Stimulated activated memory B cell treated with anti-CD40 and anti-IgM and Interleukin-4, amounts not matched to agents 10 μg/mL and 1 μg/mL and 100 μg/mL, for 72 hours (primary cell): ENCODE measurements around the gene CYP2B6.
"Not testable (repeated sequence)": the region's sequence is repeated elsewhere in the genome, so short reads cannot be mapped to it uniquely, and the experiment has no call there.

Experiments
- ATAC-seq: fragments of 150-1000 bp; cut with Tn5 transposase; 2 replicates; pipeline ENCODE4 v1.10.0; 2021
- H3K27ac Mint-ChIP-seq: one replicate; pipeline ENCODE4 v1.8.0; 2022; ENCODE audit warnings: mild to moderate bottlenecking, mixed read lengths
- H3K27me3 Mint-ChIP-seq: one replicate; pipeline ENCODE4 v1.8.0; 2022; ENCODE audit warnings: mixed read lengths
- H3K36me3 Mint-ChIP-seq: one replicate; pipeline ENCODE4 v1.8.0; 2022; ENCODE audit warnings: mixed read lengths
- H3K4me1 Mint-ChIP-seq: one replicate; pipeline ENCODE4 v1.8.0; 2022; ENCODE audit warnings: mixed read lengths
- H3K4me3 Mint-ChIP-seq: one replicate; pipeline ENCODE4 v1.8.0; 2022; ENCODE audit warnings: mild to moderate bottlenecking, moderate library complexity, mixed read lengths
- H3K9me3 Mint-ChIP-seq: one replicate; pipeline ENCODE4 v1.8.0; 2022; ENCODE audit warnings: mixed read lengths

The CYP2B6 gene

DNA sequence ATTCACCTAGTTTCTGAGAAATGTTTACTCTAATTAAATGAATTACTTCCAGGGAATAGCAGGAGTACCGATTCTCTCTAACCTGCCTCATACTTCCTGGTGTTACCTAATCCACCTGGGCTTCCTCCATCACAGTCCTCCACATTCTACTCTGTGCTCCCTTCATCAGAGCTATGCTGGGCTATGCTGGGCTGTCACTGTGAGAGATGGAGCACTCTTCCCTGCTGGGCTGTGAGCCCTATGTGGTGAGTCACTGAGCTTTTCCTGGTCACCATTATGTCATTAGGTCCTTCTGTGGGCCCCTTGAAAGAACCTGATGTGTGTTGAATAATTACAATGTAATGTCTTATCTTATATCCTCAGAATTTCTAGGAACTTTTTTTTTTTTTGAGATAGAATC, 54.0 kb downstream of the CYP2B6 start:
- H3K27ac Mint-ChIP-seq, result not testable (repeated sequence)

GRCh38 chr19:41050426-41050825, 59.3 kb downstream of the CYP2B6 start:
- Mint-ChIP-seq H3K4me1 (no peaks in the 10 kb centered on the region), H3K27ac (no peak overlapping the region), H3K27me3 (peaks cover 58% of the 10 kb centered on the region), H3K4me3 (no peak overlapping the region), H3K36me3 (no peaks in the 10 kb centered on the region), H3K9me3 (no peaks in the 10 kb centered on the region)
- ATAC-seq, result peak; percentile 12

More for the DNA sequence above, 54.0 kb downstream of the CYP2B6 start:
- not testable (repeated sequence) for ATAC-seq, H3K9me3 Mint-ChIP-seq, H3K4me1 Mint-ChIP-seq, H3K36me3 Mint-ChIP-seq, H3K4me3 Mint-ChIP-seq
- peaks cover 23% of the 10 kb centered on the region for H3K27me3 Mint-ChIP-seq

- H3K27ac Mint-ChIP-seq, H3K4me3 Mint-ChIP-seq, H3K4me1 Mint-ChIP-seq, ATAC-seq, H3K36me3 Mint-ChIP-seq, H3K9me3 Mint-ChIP-seq: not testable (repeated sequence)
- peaks cover 58% of the 10 kb centered on the region for H3K27me3 Mint-ChIP-seq
These were observed 61.1 kb downstream of the CYP2B6 start for GRCh38 chr19:41052162-41052561.

DNA sequence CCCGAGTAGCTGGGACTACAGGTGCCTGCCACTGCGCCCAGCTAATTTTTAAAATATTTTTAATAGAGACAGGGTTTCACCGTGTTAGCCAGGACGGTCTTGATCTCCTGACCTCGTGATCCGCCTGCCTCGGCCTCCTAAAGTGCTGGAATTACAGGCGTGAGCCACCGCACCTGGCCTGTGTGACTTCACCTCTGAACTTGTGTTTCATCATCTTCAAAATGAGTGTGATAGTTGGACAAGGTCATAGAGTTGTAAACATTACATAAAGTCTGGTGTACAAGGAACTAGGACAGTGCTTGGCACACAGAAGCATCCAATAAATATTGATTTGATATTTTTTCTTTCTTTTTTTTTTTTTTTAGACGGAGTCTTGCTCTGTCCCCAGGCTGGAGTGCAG, 62.2 kb downstream of the CYP2B6 start:
- H3K4me3 Mint-ChIP-seq, H3K36me3 Mint-ChIP-seq, ATAC-seq, H3K9me3 Mint-ChIP-seq, H3K27ac Mint-ChIP-seq, H3K4me1 Mint-ChIP-seq: not testable (repeated sequence)
- peaks cover 52% of the 10 kb centered on the region for H3K27me3 Mint-ChIP-seq

GRCh38 chr19:41064974-41065569, 74.0 kb downstream of the CYP2B6 start:
- no peaks in the 10 kb centered on the region for H3K9me3 Mint-ChIP-seq
- no peaks in the 10 kb centered on the region for H3K36me3 Mint-ChIP-seq
- peaks cover 15% of the 10 kb centered on the region for H3K27me3 Mint-ChIP-seq
- no peaks in the 10 kb centered on the region for H3K4me1 Mint-ChIP-seq
- ATAC-seq, result no peak
- no peak overlapping the region for H3K4me3 Mint-ChIP-seq
- no peak overlapping the region for H3K27ac Mint-ChIP-seq
